Immature natural killer cell (primary cell): ENCODE measurements around the gene PCBP3. TPM values are rescaled to one million over a fixed set of nuclear protein-coding genes. Genes with fewer than 3 reads are reported as not detected.
"Not testable (repeated sequence)": the region's sequence is repeated elsewhere in the genome, so short reads cannot be mapped to it uniquely, and the experiment has no call there.

Experiments used
- DNase-seq, 3 donors: peaks; one replicate each; pipeline ENCODE4 v3.0.0; 2022; ENCODE audit warnings: mixed read lengths in 1 of 3
- H3K27ac Mint-ChIP-seq, 6 donors: one replicate each; pipeline ENCODE4 v1.8.0; 2020; ENCODE audit warnings: mixed read lengths in 6 of 6, mild to moderate bottlenecking in 5 of 6, inconsistent platforms in 4 of 6, moderate library complexity in 3 of 6
- H3K27me3 Mint-ChIP-seq, 3 donors: one replicate each; pipeline ENCODE4 v1.8.0; 2020 to 2021; ENCODE audit warnings: low read depth in 3 of 3, mild to moderate bottlenecking in 3 of 3, mixed read lengths in 3 of 3, moderate library complexity in 3 of 3, inconsistent platforms in 1 of 3
- H3K36me3 Mint-ChIP-seq, 3 donors: one replicate each; pipeline ENCODE4 v1.8.0; 2020; ENCODE audit warnings: mixed read lengths in 3 of 3, inconsistent platforms in 2 of 3, mild to moderate bottlenecking in 2 of 3
- H3K4me1 Mint-ChIP-seq, 2 donors: one replicate each; pipeline ENCODE4 v1.8.0; 2020; ENCODE audit warnings: inconsistent platforms in 2 of 2, mild to moderate bottlenecking in 2 of 2, mixed read lengths in 2 of 2, moderate library complexity in 1 of 2
- H3K4me3 Mint-ChIP-seq, 5 donors: one replicate each; pipeline ENCODE4 v1.8.0; 2020; ENCODE audit warnings: mild to moderate bottlenecking in 5 of 5, mixed read lengths in 5 of 5, inconsistent platforms in 3 of 5, moderate library complexity in 3 of 5
- H3K9me3 Mint-ChIP-seq, 6 donors: one replicate each; pipeline ENCODE4 v1.8.0; 2020; ENCODE audit warnings: mild to moderate bottlenecking in 6 of 6, mixed read lengths in 6 of 6, inconsistent platforms in 4 of 6, moderate library complexity in 3 of 6
- polyA plus RNA-seq, 3 donors: library from polyadenylated mRNA; unstranded; fragments of 300-500 nt; fragmentation: Illumina TruSeq; gene quantifications; one replicate each; pipeline ENCODE4 v1.2.3, GENCODE V29; 2021

The PCBP3 gene
- polyA plus RNA-seq, 3 donors from 2014 or later = 0.27 to 0.71 TPM; not detected in 1

DNA sequence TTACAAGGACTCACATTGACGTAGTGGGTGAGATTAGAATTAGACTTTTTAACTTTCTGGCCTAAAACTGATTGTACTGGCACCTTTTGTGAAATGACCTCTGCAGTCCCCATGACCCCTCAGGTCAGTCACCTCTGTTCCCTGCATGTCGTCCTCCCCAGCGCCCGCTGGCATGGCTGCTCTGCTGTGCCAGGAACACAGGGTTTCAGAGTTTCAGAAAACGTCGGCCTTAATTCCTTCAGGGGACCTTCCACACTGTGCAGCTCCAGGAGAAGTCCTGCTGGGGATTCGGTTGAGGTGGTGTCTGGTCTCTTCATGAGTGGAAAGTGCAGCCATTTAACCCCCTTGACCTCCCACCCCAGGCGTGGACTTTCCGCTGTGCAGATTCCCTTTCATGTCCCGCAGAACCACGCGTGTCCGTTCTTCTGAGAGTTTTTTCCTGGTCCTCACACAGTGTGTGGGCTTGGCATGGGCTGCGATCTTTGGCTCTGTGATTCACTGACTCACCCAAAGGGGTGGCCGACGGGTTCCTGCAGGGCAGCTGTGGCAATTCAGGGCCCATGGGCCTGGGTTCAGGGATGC, 179.7 kb downstream of the PCBP3 start:
- Mint-ChIP-seq H3K27me3 (peaks cover 1 to 23% (median 3%) of the 10 kb centered on the region in 3 donors), H3K27ac (no peak overlapping the region), H3K4me1 (no peaks in the 10 kb centered on the region), H3K4me3 (no peak overlapping the region), H3K9me3 (no peaks in the 10 kb centered on the region), H3K36me3 (no peaks in the 10 kb centered on the region)
- no peak for DNase-seq

DNA sequence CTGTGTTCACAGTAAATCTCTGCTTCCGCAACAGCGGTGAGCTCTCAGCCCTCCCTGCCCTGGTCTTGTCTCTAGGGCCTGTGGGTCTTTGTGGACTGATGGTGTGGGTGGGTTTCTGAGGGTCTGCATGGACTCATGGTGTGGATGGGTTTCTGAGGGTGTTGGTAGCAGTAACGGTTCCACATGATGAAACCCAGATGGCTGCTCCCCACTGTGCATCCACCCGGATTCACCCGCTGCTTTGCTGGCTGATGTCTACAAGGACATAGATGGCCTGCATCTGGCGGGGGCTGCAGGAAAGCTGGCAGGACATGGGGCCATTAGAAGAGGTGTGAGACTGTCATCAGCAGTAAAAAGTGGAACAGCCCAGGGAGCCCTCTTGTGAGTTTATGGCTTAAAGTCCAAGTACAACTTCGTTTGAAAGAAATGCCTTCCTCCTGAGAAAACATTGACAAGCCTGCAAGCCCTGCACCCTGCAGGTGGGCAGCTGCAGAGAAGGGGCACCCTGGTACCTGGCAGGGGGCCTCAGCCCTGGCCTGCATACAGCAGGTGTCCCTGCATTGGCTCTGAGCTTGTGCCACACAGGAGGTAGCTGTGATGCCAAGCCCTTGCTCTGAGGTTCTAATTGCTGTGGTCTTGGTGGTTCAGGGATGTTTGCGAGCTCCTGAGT, 181.2 kb downstream of the PCBP3 start:
- no peaks in the 10 kb centered on the region for H3K9me3 Mint-ChIP-seq
- H3K4me3 Mint-ChIP-seq = no peak overlapping the region
- H3K4me1 Mint-ChIP-seq = no peaks in the 10 kb centered on the region
- peaks cover 1 to 16% (median 3%) of the 10 kb centered on the region in 3 donors for H3K27me3 Mint-ChIP-seq
- H3K36me3 Mint-ChIP-seq = no peaks in the 10 kb centered on the region
- no peak overlapping the region for H3K27ac Mint-ChIP-seq
- no peak for DNase-seq

DNA sequence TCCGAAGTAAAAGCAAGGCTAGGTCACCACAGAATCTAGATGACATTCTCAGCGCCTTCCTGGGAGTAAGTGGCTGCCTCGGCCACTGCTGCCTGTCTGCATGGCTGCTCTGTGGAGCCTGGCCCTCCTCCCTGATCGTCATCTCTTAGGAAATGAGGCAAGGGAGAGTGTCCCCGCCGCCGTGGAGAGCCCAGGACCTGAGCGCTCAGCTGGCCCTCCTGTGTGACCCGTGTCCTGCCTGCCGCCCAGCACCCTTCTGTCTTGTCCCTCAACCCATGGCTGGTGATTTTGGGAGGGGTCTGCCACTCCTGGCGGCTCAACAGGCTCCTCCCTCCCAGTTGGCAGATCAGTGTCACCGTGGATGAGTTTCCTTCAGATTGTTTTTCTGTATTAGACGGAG, 181.7 kb downstream of the PCBP3 start:
- Mint-ChIP-seq H3K36me3 (no peaks in the 10 kb centered on the region), H3K4me3 (no peak overlapping the region), H3K4me1 (no peaks in the 10 kb centered on the region), H3K9me3 (no peaks in the 10 kb centered on the region), H3K27me3 (peaks cover 1 to 16% (median 3%) of the 10 kb centered on the region in 3 donors), H3K27ac (no peak overlapping the region)
- no peak for DNase-seq

DNA sequence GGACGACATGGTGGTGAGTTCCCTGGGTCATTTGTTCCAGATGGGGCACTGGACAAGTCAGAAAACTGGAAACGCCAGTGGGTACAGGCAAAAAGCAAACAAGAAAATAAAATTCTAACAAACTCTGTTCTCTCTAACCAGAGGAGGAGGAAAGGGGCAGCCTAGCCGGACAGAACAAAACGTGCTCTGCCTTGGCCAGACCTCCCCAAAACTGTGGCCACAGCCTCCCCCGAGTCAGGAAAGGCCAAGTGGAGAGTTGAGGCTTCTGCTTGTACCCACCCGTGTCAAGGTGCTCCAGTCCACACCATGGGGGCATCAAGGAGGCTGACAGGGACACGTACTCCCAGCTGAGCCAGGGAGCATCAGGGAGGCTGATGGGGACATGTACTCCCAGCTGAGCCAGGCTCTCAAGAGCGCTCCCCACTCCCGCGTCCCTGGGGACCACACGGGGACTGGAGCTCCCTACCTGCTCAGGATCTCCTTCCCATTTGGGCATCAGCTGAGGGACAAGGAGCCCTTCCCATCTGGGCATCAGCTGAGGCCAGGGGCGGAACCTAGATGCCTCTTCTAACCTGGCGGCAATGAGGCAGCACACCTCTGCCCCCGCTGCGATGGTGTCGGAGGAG, 183.3 kb downstream of the PCBP3 start:
- Mint-ChIP-seq H3K27me3 (peaks cover 0 to 13% (median 1%) of the 10 kb centered on the region in 3 donors), H3K27ac (no peak overlapping the region), H3K9me3 (no peaks in the 10 kb centered on the region), H3K4me1 (no peaks in the 10 kb centered on the region), H3K36me3 (no peaks in the 10 kb centered on the region), H3K4me3 (no peak overlapping the region)
- no peak for DNase-seq

DNA sequence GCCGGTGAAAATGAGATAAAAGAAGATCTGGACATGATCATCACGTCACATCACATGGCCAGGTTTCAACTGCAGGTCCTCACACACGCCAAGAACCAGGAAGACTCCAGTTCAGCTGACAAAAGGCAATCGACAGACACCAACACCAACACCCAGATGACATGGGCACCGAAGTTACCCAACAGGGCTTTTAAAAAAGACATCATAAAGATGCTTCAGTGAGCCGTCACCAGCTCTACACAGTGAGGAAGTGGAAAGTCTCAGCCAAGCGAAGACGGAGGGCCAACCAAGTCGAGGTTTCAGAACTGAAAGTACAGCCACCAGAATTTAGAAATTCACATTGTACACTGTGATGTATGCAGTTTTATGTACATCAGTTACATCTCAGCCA, 183.8 kb downstream of the PCBP3 start:
- no peak for DNase-seq
- H3K27me3 Mint-ChIP-seq = peaks cover 0 to 8% (median 1%) of the 10 kb centered on the region in 3 donors
- H3K4me1 Mint-ChIP-seq = no peaks in the 10 kb centered on the region
- H3K27ac Mint-ChIP-seq = no peak overlapping the region
- H3K9me3 Mint-ChIP-seq = no peaks in the 10 kb centered on the region
- no peak overlapping the region for H3K4me3 Mint-ChIP-seq
- no peaks in the 10 kb centered on the region for H3K36me3 Mint-ChIP-seq

GRCh38 chr21:45827881-45828579, 184.5 kb downstream of the PCBP3 start:
- Mint-ChIP-seq H3K27ac (no peak overlapping the region), H3K27me3 (peaks cover 0 to 8% (median 1%) of the 10 kb centered on the region in 3 donors)

DNA sequence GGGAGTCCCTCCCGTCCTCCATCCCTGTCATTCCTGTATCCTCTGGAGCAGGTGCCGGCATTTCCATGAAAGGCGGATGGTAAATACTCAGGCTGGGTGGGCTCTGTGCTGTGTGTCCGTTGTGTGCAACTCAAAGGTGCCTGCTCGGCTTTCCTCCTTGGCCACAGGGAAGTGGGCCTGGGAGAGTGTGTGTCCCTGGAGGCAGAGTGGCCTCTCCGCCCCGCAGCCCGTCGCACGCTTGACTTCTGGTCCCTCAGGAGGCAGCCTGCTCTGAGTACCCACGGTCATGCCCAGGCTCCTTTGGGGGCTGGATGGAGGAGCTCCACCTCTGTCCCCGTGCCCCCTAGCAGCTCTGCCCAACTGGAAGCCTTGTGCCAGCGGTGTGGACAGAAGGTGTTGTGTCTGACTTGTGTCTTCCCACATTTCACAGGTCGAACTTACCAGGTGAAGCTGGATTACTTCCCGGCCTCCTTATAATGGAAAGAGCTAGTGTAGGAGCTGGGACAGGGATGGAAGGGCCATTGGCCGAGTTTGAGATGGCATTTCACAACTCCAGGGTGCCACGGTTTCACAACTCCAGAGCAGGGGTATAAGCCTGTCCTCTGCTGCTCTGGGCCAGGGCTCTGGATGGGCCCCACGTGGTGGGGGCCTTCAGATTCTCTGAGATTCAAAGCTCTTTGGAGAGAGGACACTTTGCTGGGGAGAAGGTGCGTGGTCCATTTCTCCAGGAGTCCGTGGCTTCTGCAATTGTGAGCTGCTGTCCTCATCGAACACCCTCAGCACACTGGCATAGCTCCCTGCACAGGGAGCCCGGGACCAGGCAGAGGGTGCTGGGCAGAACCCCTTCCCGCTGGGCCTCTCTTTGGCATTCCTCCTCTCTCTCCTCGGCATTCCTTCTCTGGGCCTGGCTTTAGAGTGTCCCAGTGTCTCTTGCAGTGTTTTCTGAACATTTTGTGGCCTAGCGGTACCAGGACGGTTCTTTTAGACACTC, 185.3 kb downstream of the PCBP3 start:
- no peak for DNase-seq
- no peaks in the 10 kb centered on the region for H3K4me1 Mint-ChIP-seq
- no peaks in the 10 kb centered on the region for H3K9me3 Mint-ChIP-seq
- H3K4me3 Mint-ChIP-seq = no peak overlapping the region
- H3K36me3 Mint-ChIP-seq = no peaks in the 10 kb centered on the region
- H3K27me3 Mint-ChIP-seq = peaks cover under 1 to 9% (median 1%) of the 10 kb centered on the region in 3 donors
- no peak overlapping the region for H3K27ac Mint-ChIP-seq

More at GRCh38 chr21:45827881-45828579, 184.5 kb downstream of the PCBP3 start:
- Mint-ChIP-seq H3K4me1 (no peaks in the 10 kb centered on the region), H3K4me3 (no peak overlapping the region), H3K9me3 (no peaks in the 10 kb centered on the region), H3K36me3 (no peaks in the 10 kb centered on the region)
- DNase-seq = no peak

DNA sequence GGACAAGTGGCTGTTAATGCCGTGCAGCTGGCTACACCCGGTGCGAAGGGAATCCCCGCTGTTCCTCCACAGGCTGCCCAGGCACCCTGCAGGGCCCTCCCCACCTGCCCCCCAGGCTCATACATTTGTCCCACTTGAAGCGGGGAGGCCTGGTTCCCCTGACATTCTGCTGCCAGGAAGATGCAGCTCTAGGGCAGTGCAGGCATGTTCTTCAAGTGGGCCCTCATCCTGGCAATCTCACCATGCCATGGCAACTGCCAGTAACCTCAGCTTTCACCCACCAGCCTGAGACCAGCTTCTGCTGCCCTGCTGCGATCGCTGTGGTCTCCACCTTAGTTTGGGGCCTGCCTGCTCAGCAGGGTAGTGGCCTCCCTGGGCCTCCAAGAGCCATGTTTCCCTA, 186.1 kb downstream of the PCBP3 start:
- no peak for DNase-seq
- H3K4me3 Mint-ChIP-seq = no peak overlapping the region
- no peaks in the 10 kb centered on the region for H3K9me3 Mint-ChIP-seq
- H3K36me3 Mint-ChIP-seq = no peaks in the 10 kb centered on the region
- no peaks in the 10 kb centered on the region for H3K4me1 Mint-ChIP-seq
- no peak overlapping the region for H3K27ac Mint-ChIP-seq
- H3K27me3 Mint-ChIP-seq = peaks cover 0 to 6% (median 1%) of the 10 kb centered on the region in 3 donors

GRCh38 chr21:45830221-45830640, 186.7 kb downstream of the PCBP3 start:
- DNase-seq = no peak
- no peak overlapping the region for H3K27ac Mint-ChIP-seq
- H3K4me1 Mint-ChIP-seq = no peaks in the 10 kb centered on the region
- H3K36me3 Mint-ChIP-seq = no peaks in the 10 kb centered on the region
- H3K4me3 Mint-ChIP-seq = no peak overlapping the region
- peaks cover 0 to 3% (median 1%) of the 10 kb centered on the region in 3 donors for H3K27me3 Mint-ChIP-seq
- H3K9me3 Mint-ChIP-seq = no peaks in the 10 kb centered on the region

DNA sequence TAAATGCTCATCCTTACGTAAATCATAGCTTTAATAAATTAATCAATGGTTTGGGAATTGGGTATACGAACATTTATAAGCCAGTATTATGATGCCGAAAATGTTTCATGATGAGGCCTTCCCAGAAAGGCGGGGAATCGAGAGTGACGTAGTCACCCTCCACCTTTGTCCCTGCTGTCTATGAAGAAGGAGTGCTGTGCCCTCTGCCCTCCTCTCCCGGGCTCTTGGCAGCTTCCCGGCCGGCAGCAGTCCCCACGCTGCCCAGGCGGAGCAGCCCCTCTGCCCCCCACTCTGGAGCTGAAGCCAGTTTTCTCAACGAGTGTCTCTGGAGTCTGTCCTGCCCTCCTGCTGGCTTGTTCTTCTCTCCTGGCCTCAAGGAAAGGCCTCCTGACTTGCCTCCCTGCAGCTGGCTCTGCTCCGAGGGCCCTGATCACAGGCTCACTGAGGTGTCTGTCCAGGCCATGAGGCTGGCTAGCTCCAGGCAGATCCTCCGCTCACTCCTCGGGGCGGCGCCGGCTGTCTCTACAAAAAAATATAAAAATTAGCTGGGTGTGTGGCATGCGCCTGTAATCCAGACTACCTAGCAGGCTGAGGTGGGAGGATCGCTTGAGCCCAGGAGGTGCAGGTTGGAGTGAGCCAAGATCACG, 187.3 kb downstream of the PCBP3 start:
- H3K9me3 Mint-ChIP-seq = no peaks in the 10 kb centered on the region
- peaks cover 0 to 2% (median 1%) of the 10 kb centered on the region in 3 donors for H3K27me3 Mint-ChIP-seq
- no peaks in the 10 kb centered on the region for H3K36me3 Mint-ChIP-seq
- H3K4me1 Mint-ChIP-seq = no peaks in the 10 kb centered on the region
- no peak overlapping the region for H3K27ac Mint-ChIP-seq
- no peak for DNase-seq
- no peak overlapping the region for H3K4me3 Mint-ChIP-seq

DNA sequence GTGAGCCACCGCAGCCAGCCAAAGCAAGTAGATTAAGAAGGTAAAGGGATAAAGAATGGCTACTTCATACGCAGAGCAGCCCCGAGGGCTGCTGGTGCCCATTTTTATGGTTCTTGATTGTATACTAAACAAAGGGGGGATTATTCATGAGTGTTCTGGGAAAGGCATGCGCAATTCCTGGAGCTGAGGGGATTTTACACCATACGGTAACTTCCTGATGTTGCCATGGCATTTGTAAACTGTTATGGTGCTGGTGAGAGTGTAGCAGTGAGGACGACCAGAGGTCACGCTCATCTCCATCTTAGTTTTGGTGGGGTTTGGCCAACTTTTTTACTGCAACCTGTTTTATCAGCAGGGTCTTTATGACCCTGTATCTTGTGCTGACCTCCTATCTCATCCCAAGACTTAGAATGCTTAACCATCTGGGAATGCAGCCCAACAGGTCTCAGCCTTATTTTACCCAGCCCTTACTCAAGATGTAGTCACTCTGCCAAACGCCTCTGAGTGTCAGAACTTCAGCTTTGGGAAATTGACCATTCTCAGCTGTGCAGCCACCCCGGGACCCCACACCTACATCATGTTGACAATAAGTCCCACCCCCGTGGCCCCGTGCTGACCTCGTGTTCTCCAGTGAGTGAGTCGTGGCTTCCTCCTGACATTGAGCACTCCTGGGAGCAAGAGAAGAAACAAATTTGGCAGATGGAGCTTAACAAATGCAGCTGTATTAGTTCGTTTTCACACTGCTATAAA, 188.6 kb downstream of the PCBP3 start:
- H3K4me3 Mint-ChIP-seq = no peak overlapping the region
- H3K9me3 Mint-ChIP-seq = no peaks in the 10 kb centered on the region
- no peaks in the 10 kb centered on the region for H3K4me1 Mint-ChIP-seq
- H3K36me3 Mint-ChIP-seq = no peaks in the 10 kb centered on the region
- peaks cover 0 to 2% (median 1%) of the 10 kb centered on the region in 3 donors for H3K27me3 Mint-ChIP-seq
- no peak overlapping the region for H3K27ac Mint-ChIP-seq
- no peak for DNase-seq

DNA sequence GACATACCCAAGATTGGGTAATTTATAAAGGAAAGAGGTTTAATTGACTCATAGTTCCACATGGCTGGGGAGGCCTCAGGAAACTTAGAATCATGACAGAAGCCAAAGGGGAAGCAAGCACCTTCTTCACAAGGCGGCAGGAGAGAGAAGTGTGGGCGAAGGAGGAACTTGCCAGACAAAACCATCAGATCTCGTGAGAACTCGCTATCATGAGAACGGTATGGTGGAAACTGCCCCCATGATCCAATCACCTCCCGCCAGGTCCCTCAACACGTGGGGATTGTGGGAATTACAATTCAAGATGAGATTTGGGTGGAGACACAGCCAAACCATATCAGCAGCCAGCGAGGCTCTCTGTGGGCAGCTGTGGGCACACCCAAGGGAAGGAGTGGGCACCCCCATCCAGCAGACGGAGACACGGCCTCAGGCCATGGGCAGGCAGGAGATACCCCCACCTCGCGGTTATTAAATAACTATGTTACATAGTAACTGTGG, 189.3 kb downstream of the PCBP3 start:
- H3K4me1 Mint-ChIP-seq, DNase-seq, H3K27ac Mint-ChIP-seq, H3K36me3 Mint-ChIP-seq, H3K27me3 Mint-ChIP-seq, H3K9me3 Mint-ChIP-seq, H3K4me3 Mint-ChIP-seq: not testable (repeated sequence)
